ENCODE results near the gene NSD1.
"Not testable (repeated sequence)": the region's sequence is repeated elsewhere in the genome, so short reads cannot be mapped to it uniquely, and the experiment has no call there.

NSD1 gene

GRCh38 chr5:177241768-177242167 lies 108.2 kb downstream of the NSD1 start:
- no peak for DNase-seq

DNA sequence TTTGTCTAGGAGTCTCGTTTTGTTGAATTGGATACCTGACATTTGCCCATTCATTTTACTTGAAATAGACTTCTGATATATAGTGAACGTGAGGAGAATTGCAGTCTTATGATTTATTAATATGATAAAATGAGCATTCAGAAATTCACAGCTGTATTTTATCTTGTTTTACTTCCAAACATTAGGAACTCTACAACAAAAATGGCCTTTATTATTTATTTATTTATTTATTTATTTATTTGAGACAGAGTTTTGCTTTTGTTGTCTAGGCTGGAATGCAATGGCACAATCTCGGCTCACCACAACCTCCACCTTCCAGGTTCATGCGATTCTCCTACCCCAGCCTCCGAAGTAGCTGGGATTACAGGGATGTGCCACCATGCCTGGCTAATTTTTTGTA lies 108.7 kb downstream of the NSD1 start:
- DNase-seq, result no peak

DNA sequence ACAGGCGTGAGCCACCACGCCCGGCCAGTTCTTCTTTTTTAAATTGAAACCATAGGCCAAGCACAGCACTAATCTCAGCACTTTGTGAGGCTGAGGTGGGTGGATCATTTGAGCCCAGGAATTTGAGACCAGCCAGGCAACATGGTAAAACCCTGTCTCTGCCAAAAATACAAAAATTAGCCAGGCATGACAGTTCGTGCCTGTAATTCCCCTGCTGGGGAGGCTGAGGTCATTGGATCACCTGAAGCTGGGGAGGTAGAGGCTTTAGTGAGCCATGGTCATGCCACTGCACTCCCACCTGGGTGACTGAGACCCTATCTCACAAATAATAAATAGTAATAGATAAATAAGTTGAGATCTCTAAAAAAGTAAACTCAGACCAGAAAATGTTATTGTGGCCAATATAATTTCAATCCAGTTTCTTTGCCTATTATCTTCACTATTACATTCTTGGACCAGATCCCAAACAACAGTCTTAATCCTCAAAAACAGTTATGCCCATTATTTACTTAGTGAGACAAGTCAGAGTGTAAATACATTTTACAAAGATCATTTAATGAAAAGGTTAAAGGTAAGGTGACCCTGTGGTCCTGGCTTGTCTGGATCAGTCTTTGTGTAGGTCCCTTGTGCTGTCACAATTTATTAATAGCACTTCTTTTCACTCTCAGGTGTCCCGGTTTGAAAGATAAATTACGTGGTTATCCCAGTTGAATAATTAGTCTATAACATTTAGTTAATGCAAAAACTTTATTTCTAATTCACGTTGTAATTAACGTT lies 116.4 kb downstream of the NSD1 start:
- DNase-seq, result no peak

GRCh38 chr5:177253252-177253651 lies 119.7 kb downstream of the NSD1 start:
- no peak for DNase-seq

- DNase-seq, result no peak
Observed at GRCh38 chr5:177256296-177256695, 122.7 kb downstream of the NSD1 start.

DNA sequence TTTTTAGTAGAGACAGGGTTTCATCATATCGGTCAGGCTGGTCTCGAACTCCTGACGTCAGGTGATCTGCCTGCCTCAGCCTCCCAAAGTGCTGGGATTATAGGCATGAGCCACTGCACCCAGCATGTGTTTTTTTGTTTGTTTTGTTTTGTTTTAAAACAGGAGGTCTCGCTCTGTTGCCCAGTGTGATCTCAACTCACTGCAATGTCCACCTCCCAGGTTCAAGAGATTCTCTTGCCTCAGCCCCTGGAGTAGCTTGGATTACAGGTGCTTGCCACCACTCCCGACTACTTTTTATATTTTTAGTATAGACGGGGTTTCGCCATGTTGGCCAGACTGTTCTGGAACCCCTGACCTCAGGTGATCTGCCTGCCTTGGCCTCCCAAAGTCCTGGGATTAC lies 125.1 kb downstream of the NSD1 start:
- not testable (repeated sequence) for DNase-seq

- DNase-seq, result no peak
Observed at GRCh38 chr5:177260961-177261360, 127.4 kb downstream of the NSD1 start.

- no peak for DNase-seq
Observed at GRCh38 chr5:177261510-177261909, 127.9 kb downstream of the NSD1 start.

- no peak for DNase-seq
Observed at GRCh38 chr5:177264178-177264577, 130.6 kb downstream of the NSD1 start.

GRCh38 chr5:177265395-177265794 lies 131.8 kb downstream of the NSD1 start:
- DNase-seq, result no peak

GRCh38 chr5:177269232-177269895 lies 135.8 kb downstream of the NSD1 start:
- DNase-seq, result no peak

DNA sequence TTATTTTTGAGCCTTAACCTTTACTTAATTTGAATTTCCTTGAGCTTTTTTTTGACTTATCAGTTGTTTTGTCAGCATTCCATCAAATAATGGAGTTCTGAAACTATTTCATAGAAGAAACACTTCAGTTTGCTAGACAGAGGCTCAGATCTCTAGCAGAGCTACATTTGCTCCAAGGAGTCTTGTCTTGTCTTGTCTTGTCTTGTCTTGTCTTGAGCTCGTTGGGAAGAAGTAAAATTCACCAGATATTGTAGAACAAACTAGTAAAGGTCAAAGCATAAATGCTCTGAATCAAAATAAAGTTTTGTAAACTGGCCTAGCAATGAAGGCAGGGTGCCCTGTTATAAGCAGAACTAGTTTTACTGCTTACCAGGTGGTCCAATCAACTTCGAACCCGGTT lies 136.4 kb downstream of the NSD1 start:
- no peak for DNase-seq

- no peak for DNase-seq
Observed at GRCh38 chr5:177270653-177271052, 137.1 kb downstream of the NSD1 start.

GRCh38 chr5:177271113-177271512 lies 137.5 kb downstream of the NSD1 start:
- no peak for DNase-seq

DNA sequence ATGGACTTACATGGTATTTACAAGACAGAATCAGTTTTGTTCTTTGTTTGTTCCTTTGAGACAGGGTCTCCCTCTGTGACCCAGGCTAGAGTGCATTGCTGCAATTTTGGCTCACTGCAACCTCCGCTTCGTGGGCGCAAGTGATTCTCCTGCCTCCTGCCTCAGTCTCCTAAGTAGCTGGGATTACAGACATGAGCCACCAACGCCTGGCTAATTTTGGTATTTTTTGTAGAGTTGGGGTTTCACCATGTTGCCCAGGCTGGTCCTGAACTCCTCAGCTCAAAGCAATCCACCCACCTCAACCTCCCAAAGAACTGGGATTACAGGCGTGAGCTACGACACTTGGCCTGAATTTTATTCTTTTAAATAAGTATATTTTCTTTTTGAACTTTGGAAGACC lies 142.3 kb downstream of the NSD1 start:
- DNase-seq, result no peak

DNA sequence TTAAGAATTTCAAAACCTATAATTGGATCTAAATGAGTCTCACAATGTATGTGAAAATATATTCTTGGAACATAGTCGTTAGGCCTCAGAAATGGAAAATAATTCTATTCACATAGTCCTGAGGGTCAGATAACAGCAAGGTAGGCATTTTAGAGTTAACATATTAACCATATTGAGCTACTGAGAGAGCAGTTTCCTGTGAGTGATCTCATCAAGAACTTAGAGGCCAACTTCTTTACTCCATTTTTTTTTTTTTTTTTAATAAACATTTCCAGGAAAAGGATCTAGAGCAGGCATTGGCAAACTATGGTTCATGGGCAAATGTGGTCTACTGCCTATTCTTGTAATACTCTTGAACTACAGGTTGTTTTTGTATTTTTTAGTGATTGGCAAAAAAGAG lies 143.3 kb downstream of the NSD1 start:
- no peak for DNase-seq

- DNase-seq, result no peak
Observed at GRCh38 chr5:177288191-177288590, 154.6 kb downstream of the NSD1 start.

- DNase-seq, result no peak
Observed at GRCh38 chr5:177290816-177291596, 157.4 kb downstream of the NSD1 start.

GRCh38 chr5:177291735-177292134 lies 158.2 kb downstream of the NSD1 start:
- no peak for DNase-seq

GRCh38 chr5:177293819-177294581 lies 160.4 kb downstream of the NSD1 start:
- DNase-seq, result no peak

- DNase-seq, result no peak
Observed at GRCh38 chr5:177294632-177295031, 161.1 kb downstream of the NSD1 start.

GRCh38 chr5:177295924-177296323 lies 162.4 kb downstream of the NSD1 start:
- DNase-seq, result no peak

- DNase-seq, result no peak
Observed at GRCh38 chr5:177296581-177296980, 163.0 kb downstream of the NSD1 start.

Data from NCI-H526 (cell line).